RWPE2 (cell line): ENCODE results near the gene RNF31.

Experiments used
- ATAC-seq: fragments of 200-7000 bp; cut with Tn5 transposase; 3 replicates; pipeline ENCODE4 v1.9.1; 2021; ENCODE audit warnings: low read depth
- DNase-seq: peaks from one replicate; pipeline ENCODE4 v3.0.0-alpha.2; 2020; ENCODE audit warnings: low spot score
- H3K27ac ChIP-seq: fragments of 450-650 bp; 2 replicates; pipeline ENCODE4 v1.5.1; 2017; ENCODE audit warnings: mild to moderate bottlenecking; ENCODE audit not compliant: poor library complexity, severe bottlenecking
- H3K27me3 ChIP-seq: fragments of 250-450 bp; sonication (Bioruptor Pico); 2 replicates; pipeline ENCODE4 v1.5.1; 2021; ENCODE audit warnings: mild to moderate bottlenecking, moderate library complexity; ENCODE audit not compliant: insufficient read depth, poor library complexity, severe bottlenecking
- H3K36me3 ChIP-seq: fragments of 250-450 bp; sonication (Bioruptor Pico); 2 replicates; pipeline ENCODE4 v1.5.1; 2020; ENCODE audit warnings: low read depth, mild to moderate bottlenecking, moderate library complexity
- H3K4me1 ChIP-seq: fragments of 250-450 bp; sonication (Bioruptor Pico); 2 replicates; pipeline ENCODE4 v1.5.1; 2021; ENCODE audit warnings: mild to moderate bottlenecking, moderate library complexity; ENCODE audit not compliant: insufficient read depth, poor library complexity, severe bottlenecking
- H3K4me3 ChIP-seq: fragments of 250-450 bp; sonication (Bioruptor Pico); 2 replicates; pipeline ENCODE4 v1.5.1; 2021; ENCODE audit warnings: mild to moderate bottlenecking, moderate library complexity; ENCODE audit not compliant: severe bottlenecking
- H3K9me3 ChIP-seq: fragments of 250-450 bp; sonication (Bioruptor Pico); 2 replicates; pipeline ENCODE4 v1.5.1; 2021; ENCODE audit warnings: mild to moderate bottlenecking, moderate library complexity; ENCODE audit not compliant: severe bottlenecking
- TF ChIP-seq, protein P1 (sequence below): fragments of 450-650 bp; IDR thresholded peaks from one replicate; pipeline ENCODE4 v1.5.1; 2017; ENCODE audit warnings: mild to moderate bottlenecking, moderate library complexity; ENCODE audit not compliant: poor library complexity, severe bottlenecking

Gene RNF31

GRCh38 chr14:24155100-24155499 is 7.8 kb downstream of the RNF31 start:
- H3K27ac ChIP-seq, result no peak overlapping the region
- H3K9me3 ChIP-seq, result no peaks in the 10 kb centered on the region
- no peak overlapping the region for H3K4me3 ChIP-seq
- DNase-seq (no peak), ATAC-seq (no peak)
- H3K27me3 ChIP-seq, result no peaks in the 10 kb centered on the region
- H3K4me1 ChIP-seq, result no peaks in the 10 kb centered on the region
- TF ChIP-seq, protein P1, sequence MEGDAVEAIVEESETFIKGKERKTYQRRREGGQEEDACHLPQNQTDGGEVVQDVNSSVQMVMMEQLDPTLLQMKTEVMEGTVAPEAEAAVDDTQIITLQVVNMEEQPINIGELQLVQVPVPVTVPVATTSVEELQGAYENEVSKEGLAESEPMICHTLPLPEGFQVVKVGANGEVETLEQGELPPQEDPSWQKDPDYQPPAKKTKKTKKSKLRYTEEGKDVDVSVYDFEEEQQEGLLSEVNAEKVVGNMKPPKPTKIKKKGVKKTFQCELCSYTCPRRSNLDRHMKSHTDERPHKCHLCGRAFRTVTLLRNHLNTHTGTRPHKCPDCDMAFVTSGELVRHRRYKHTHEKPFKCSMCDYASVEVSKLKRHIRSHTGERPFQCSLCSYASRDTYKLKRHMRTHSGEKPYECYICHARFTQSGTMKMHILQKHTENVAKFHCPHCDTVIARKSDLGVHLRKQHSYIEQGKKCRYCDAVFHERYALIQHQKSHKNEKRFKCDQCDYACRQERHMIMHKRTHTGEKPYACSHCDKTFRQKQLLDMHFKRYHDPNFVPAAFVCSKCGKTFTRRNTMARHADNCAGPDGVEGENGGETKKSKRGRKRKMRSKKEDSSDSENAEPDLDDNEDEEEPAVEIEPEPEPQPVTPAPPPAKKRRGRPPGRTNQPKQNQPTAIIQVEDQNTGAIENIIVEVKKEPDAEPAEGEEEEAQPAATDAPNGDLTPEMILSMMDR, result no peak
- H3K36me3 ChIP-seq, result peaks cover 83% of the 10 kb centered on the region

GRCh38 chr14:24156840-24157239 is 9.5 kb downstream of the RNF31 start:
- Histone ChIP-seq H3K27me3 (no peaks in the 10 kb centered on the region), H3K27ac (no peak overlapping the region), H3K4me1 (no peaks in the 10 kb centered on the region), H3K4me3 (no peak overlapping the region), H3K36me3 (peaks cover 73% of the 10 kb centered on the region), H3K9me3 (no peaks in the 10 kb centered on the region)
- no peak for DNase-seq
- no peak for ATAC-seq
- TF ChIP-seq, protein P1, result no peak

GRCh38 chr14:24157331-24157730 is 10.0 kb downstream of the RNF31 start:
- H3K27me3 ChIP-seq, result no peaks in the 10 kb centered on the region
- H3K9me3 ChIP-seq, result no peaks in the 10 kb centered on the region
- peaks cover 72% of the 10 kb centered on the region for H3K36me3 ChIP-seq
- H3K4me1 ChIP-seq, result peaks cover 2% of the 10 kb centered on the region
- H3K4me3 ChIP-seq, result no peak overlapping the region
- no peak for DNase-seq
- no peak overlapping the region for H3K27ac ChIP-seq
- TF ChIP-seq, protein P1, result no peak
- no peak for ATAC-seq

- Histone ChIP-seq H3K4me3 (no peak overlapping the region), H3K27ac (peak overlapping the region; percentile 71), H3K9me3 (no peaks in the 10 kb centered on the region), H3K4me1 (peaks cover 3% of the 10 kb centered on the region), H3K27me3 (no peaks in the 10 kb centered on the region), H3K36me3 (peaks cover 74% of the 10 kb centered on the region)
- no peak for DNase-seq
- ATAC-seq, result no peak
- TF ChIP-seq, protein P1, result no peak
These were observed 12.6 kb downstream of the RNF31 start for GRCh38 chr14:24159777-24160498.

GRCh38 chr14:24160499-24160849 is 13.2 kb downstream of the RNF31 start:
- no peak overlapping the region for H3K4me3 ChIP-seq
- no peaks in the 10 kb centered on the region for H3K27me3 ChIP-seq
- H3K9me3 ChIP-seq, result no peaks in the 10 kb centered on the region
- ATAC-seq (no peak), DNase-seq (no peak)
- peaks cover 3% of the 10 kb centered on the region for H3K4me1 ChIP-seq
- peak overlapping the region; percentile 71 for H3K27ac ChIP-seq
- H3K36me3 ChIP-seq, result peaks cover 74% of the 10 kb centered on the region
- TF ChIP-seq, protein P1, result no peak
